Measurements from ENCODE around the gene PTGFRN.
"Not testable (repeated sequence)": the region's sequence is repeated elsewhere in the genome, so short reads cannot be mapped to it uniquely, and the experiment has no call there.

The PTGFRN gene

GRCh38 chr1:116870300-116870699 is 39.4 kb upstream of the PTGFRN start:
- peak overlapping the region; percentile 2 to 70 (median 22) for H3K27ac Mint-ChIP-seq
- H3K9me3 Mint-ChIP-seq, result no peaks in the 10 kb centered on the region
- H3K36me3 Mint-ChIP-seq (ENCODE audit: low read depth), result no peaks in the 10 kb centered on the region
- TF ChIP-seq CTCF (IDR thresholded peaks at IDR 0.05; ENCODE audit: unreplicated experiment in 3 of 3), result no peak
- H3K4me3 Mint-ChIP-seq, result no peak overlapping the region
- no peaks in the 10 kb centered on the region for H3K27me3 Mint-ChIP-seq (ENCODE audit: low read depth)
- peaks cover 28% of the 10 kb centered on the region for H3K4me1 Mint-ChIP-seq

- Mint-ChIP-seq H3K27ac (peak overlapping the region in 2 of 3 experiments; percentile 28 to 34), H3K4me3 (no peak overlapping the region), H3K4me1 (peaks cover 28% of the 10 kb centered on the region), H3K9me3 (no peaks in the 10 kb centered on the region), H3K27me3 (ENCODE audit: low read depth) (no peaks in the 10 kb centered on the region), H3K36me3 (ENCODE audit: low read depth) (no peaks in the 10 kb centered on the region)
- TF ChIP-seq CTCF (IDR thresholded peaks at IDR 0.05; ENCODE audit: unreplicated experiment in 3 of 3), result no peak
These were observed 38.0 kb upstream of the PTGFRN start for GRCh38 chr1:116871779-116872146.

GRCh38 chr1:116873680-116874271 is 35.9 kb upstream of the PTGFRN start:
- H3K27ac Mint-ChIP-seq, result peak overlapping the region; percentile 26 to 44 (median 43)
- H3K4me3 Mint-ChIP-seq, result no peak overlapping the region

GRCh38 chr1:116874733-116875249 is 34.9 kb upstream of the PTGFRN start:
- TF ChIP-seq CTCF (IDR thresholded peaks at IDR 0.05; ENCODE audit: unreplicated experiment in 3 of 3), result no peak
- Mint-ChIP-seq H3K9me3 (no peaks in the 10 kb centered on the region), H3K4me1 (peaks cover 28% of the 10 kb centered on the region), H3K36me3 (ENCODE audit: low read depth) (no peaks in the 10 kb centered on the region), H3K27me3 (ENCODE audit: low read depth) (no peaks in the 10 kb centered on the region), H3K27ac (no peak overlapping the region), H3K4me3 (no peak overlapping the region)

More at GRCh38 chr1:116873680-116874271, 35.9 kb upstream of the PTGFRN start:
- no peaks in the 10 kb centered on the region for H3K36me3 Mint-ChIP-seq (ENCODE audit: low read depth)
- TF ChIP-seq CTCF (IDR thresholded peaks at IDR 0.05; ENCODE audit: unreplicated experiment in 3 of 3), result no peak
- H3K27me3 Mint-ChIP-seq (ENCODE audit: low read depth), result no peaks in the 10 kb centered on the region
- peaks cover 28% of the 10 kb centered on the region for H3K4me1 Mint-ChIP-seq
- no peaks in the 10 kb centered on the region for H3K9me3 Mint-ChIP-seq

GRCh38 chr1:116875391-116875790 is 34.3 kb upstream of the PTGFRN start:
- no peak overlapping the region for H3K27ac Mint-ChIP-seq
- no peak for TF ChIP-seq CTCF (IDR thresholded peaks at IDR 0.05; ENCODE audit: unreplicated experiment in 3 of 3)
- no peaks in the 10 kb centered on the region for H3K36me3 Mint-ChIP-seq (ENCODE audit: low read depth)
- H3K27me3 Mint-ChIP-seq (ENCODE audit: low read depth), result no peaks in the 10 kb centered on the region
- H3K4me3 Mint-ChIP-seq, result no peak overlapping the region
- H3K4me1 Mint-ChIP-seq, result peaks cover 25% of the 10 kb centered on the region
- no peaks in the 10 kb centered on the region for H3K9me3 Mint-ChIP-seq

- H3K27ac Mint-ChIP-seq; H3K27me3 Mint-ChIP-seq (ENCODE audit: low read depth); H3K9me3 Mint-ChIP-seq; H3K36me3 Mint-ChIP-seq (ENCODE audit: low read depth); H3K4me3 Mint-ChIP-seq: not testable (repeated sequence)
- H3K4me1 Mint-ChIP-seq, result peaks cover 25% of the 10 kb centered on the region
These were observed 33.8 kb upstream of the PTGFRN start for GRCh38 chr1:116875946-116876345.
